GM12864 (cell line): ENCODE measurements around the gene CHL1.

ENCODE experiments used
- DNase-seq: peaks from one replicate; pipeline ENCODE4 v3.0.0-alpha.2; 2011; ENCODE audit warnings: low read depth
- H3K4me3 ChIP-seq: 2 replicates; pipeline ENCODE4 v1.5.1; 2011; ENCODE audit warnings: mild to moderate bottlenecking, low read depth, low read length, control low read depth
- TF ChIP-seq, protein P1 (sequence below): IDR thresholded peaks from 2 replicates; pipeline ENCODE4 v1.5.1; 2011; ENCODE audit warnings: low read depth, mild to moderate bottlenecking, moderate library complexity, low read length, control low read depth, inconsistent platforms; ENCODE audit errors: missing control alignments

CHL1 gene

DNA sequence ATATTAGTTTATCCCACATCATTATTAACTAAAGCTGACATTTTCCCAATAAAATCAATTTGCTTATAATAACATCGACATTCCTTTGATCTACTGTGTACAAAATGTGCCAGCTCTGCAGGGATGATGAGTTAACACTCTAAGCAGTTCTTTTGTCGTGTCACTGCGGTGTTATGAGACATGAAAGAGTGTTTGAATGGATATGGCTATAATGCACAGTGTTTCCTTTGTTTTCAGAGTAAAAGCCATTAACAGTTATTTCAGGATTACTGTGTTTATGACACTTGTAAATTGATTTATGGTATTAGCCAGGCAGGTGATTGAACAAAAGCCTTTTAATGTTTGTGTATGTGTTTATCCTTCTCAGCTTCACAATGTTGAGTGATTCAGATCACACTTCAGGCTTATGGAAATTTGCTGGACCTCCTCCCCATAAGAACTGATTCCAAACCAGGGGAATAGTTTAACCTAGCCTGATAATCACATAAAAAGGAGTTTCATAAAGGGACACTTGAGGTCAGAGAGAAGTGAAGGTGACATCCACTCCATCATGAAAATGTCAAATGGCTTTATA, 115.7 kb downstream of the CHL1 start:
- no peak overlapping the region for H3K4me3 ChIP-seq
- TF ChIP-seq, protein P1, sequence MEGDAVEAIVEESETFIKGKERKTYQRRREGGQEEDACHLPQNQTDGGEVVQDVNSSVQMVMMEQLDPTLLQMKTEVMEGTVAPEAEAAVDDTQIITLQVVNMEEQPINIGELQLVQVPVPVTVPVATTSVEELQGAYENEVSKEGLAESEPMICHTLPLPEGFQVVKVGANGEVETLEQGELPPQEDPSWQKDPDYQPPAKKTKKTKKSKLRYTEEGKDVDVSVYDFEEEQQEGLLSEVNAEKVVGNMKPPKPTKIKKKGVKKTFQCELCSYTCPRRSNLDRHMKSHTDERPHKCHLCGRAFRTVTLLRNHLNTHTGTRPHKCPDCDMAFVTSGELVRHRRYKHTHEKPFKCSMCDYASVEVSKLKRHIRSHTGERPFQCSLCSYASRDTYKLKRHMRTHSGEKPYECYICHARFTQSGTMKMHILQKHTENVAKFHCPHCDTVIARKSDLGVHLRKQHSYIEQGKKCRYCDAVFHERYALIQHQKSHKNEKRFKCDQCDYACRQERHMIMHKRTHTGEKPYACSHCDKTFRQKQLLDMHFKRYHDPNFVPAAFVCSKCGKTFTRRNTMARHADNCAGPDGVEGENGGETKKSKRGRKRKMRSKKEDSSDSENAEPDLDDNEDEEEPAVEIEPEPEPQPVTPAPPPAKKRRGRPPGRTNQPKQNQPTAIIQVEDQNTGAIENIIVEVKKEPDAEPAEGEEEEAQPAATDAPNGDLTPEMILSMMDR, result no peak
- no peak for DNase-seq

DNA sequence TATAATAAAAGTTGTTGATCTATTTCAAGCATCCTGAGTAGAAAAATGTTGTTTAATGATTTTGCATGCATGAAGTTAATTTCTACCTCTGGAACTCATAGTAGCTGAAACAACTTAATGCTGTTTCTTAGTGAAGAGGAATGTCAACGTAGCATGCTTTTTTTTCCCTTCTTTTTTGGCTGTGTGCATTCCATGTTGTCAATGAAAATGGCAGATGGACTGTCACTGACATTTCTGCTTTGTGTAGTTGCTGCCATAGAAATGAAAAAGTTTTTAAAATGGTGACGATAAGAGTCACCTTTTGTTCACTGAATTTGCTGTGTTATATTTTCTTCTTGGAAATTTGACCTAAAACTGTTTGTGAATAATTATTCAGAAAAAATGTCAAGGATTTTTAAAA, 116.3 kb downstream of the CHL1 start:
- TF ChIP-seq, protein P1, result no peak
- no peak for DNase-seq
- H3K4me3 ChIP-seq, result no peak overlapping the region

DNA sequence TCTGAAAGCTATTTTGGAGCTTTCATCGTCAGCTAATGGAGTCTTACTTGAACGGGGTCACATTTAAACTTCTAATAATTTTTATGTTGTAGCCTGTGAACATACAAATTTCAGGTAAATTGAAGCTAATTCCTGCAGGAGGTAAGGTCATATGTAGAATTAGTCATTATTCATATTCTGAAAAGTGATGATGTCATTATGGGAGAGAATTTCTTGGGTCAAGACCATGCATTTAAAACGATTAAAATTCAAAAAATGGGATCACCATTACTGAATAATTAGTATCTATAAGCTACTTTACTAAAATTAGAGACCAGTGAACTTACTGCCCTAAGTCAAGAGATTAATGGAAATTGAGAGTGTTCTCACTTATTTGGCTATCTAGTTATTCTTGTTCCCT, 120.4 kb downstream of the CHL1 start:
- TF ChIP-seq, protein P1, result no peak
- no peak overlapping the region for H3K4me3 ChIP-seq
- DNase-seq, result no peak

DNA sequence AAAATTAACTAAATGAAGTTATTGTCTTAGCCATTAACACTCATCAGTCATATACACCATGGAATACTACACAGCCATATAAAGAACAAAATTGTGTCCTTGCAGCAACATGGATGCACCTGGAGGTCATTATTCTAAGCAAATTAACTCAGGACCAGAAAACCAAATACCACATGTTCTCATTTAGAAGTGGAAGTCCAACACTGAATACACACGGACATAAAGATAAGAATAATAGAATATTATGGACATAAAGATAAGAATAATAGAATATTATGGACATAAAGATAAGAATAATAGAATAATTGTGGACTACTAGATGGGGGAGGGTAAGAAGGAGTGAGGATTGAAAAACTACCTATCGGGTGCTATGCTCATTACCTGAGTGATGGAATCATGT, 122.3 kb downstream of the CHL1 start:
- H3K4me3 ChIP-seq, result no peak overlapping the region
- TF ChIP-seq, protein P1, result no peak
- DNase-seq, result no peak

DNA sequence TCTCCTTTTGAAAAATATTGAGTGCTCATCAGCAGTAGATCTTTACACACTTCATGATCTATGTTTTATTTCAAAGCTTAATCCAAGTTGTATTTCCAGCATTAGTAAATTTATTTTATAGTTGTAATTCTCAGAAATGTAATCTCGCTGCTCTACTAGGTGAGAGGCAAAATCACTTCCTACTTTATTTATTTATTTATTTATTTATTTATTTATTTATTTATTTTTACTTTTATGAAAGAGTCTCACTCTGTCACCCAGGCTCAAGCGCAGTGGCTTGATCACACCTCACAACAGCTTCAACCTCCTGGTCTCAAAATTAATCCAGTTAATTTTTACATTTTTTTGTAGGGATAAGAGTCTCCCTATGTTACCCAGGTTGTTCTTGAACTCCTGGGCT, 127.9 kb downstream of the CHL1 start:
- DNase-seq, result no peak
- TF ChIP-seq, protein P1, result no peak
- no peak overlapping the region for H3K4me3 ChIP-seq

DNA sequence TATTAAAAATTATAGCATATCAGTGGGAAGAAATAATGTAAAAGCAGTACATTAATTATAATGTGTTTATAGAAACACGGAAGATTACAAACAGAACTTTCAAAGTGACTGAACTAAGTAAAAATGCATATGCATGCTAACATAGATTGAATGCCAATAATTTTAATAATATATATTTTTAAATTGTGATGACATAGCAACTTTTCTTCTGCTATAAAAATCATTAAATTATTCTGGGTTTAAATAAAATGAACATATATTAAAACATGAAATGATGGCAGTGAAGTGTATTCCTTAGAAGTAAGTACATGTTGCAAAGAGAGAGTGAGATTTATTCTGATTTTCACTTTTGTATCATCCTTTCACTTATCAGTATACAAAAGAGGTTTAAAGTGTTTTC, 128.9 kb downstream of the CHL1 start:
- DNase-seq, result no peak
- TF ChIP-seq, protein P1, result no peak
- H3K4me3 ChIP-seq, result no peak overlapping the region

DNA sequence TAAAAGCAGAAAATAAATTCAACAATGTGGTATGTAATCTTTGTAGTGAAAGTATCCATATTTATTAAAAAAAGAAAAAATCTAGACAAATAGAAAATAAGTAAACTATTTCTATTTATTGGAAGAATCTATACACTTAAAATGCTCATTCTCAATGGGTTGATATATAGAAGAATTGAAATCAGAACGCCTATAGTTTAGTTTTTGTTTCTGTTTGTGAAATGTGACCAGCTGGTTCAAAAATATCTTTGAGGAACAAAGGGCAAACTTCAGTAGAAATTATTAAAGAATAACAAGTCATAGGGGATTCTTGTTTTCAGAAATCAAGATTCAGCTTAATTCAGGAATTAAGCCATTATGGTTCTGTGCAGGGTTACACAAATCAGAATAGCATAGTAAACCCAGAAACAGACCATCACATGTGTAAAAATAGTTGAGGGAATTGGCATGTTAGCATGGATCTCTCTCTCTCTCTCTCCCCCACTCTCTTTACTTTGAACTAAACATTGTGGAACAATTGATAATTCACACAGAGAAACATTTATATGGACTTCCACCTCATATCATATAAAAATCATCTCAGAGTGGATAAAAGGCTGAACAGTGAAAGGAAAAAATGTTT, 134.0 kb downstream of the CHL1 start:
- TF ChIP-seq, protein P1, result no peak
- no peak for DNase-seq
- no peak overlapping the region for H3K4me3 ChIP-seq
